ENCODE measurements around the gene SOX13. TPM values are rescaled to one million over a fixed set of nuclear protein-coding genes. Genes with fewer than 3 reads are reported as not detected.

The SOX13 gene
- total and polyA plus RNA-seq, 9 of the 15 experiments (the other 6 are each of a cell fraction or from before 2014, with no cell fraction given), result 0.03 to 0.35 (median 0.06) TPM; not detected in 5

GRCh38 chr1:204073837-204074273 lies 940 bp downstream of the SOX13 start:
- H3K79me2 ChIP-seq (ENCODE audit: control insufficient read depth, insufficient read depth, low read length), result no peaks in the 10 kb centered on the region
- no peak overlapping the region for H2AFZ ChIP-seq (ENCODE audit: low read depth, low read length)
- intact Hi-C loops (cut with micrococcal nuclease), result no loop called here
- H3K27me3 ChIP-seq (ENCODE audit: control insufficient read depth in 2 of 2, insufficient read depth in 2 of 2, low read length in 2 of 2), result peaks cover 22 to 79% of the 10 kb centered on the region in 2 experiments; a peak in 4 of 5 replicates
- ATAC-seq, result no peak
- H3K4me3 ChIP-seq, result no peak overlapping the region
- ChIA-PET POLR2A (interaction anchor here (1.1 kb wide), 1 partner anchor 28 kb away, joined by 3 read pairs; no protein-coding TSS in a partner anchor), CTCF (ENCODE audit: low intra/inter-chr PET ratio) (no interaction called here)
- DNase-seq (ENCODE audit: extremely low read depth in 1 of 4, low spot score in 3 of 4), result no peak
- H3K9ac ChIP-seq (ENCODE audit: insufficient read depth in 1 of 2, low read depth in 2 of 2, low read length in 2 of 2), result no peak overlapping the region; a peak in 1 of 4 replicates
- H3K9me3 ChIP-seq (replicated peaks; ENCODE audit: control insufficient read depth, insufficient read depth, low read depth, low read length), result no peaks in the 10 kb centered on the region
- FAIRE-seq, result no peak
- in situ Hi-C loops (cut with MboI), result no loop called here
- H3K36me3 ChIP-seq (ENCODE audit: control insufficient read depth, insufficient read depth, low read length), result no peaks in the 10 kb centered on the region
- WGBS (ENCODE audit: insufficient coverage, low coverage, missing lambda C conversion rate), result 60% methylated on average over 28 of the region's 39 CpGs
- no peak overlapping the region for H3K4me2 ChIP-seq (ENCODE audit: insufficient read depth, low read length)
- H4K20me1 ChIP-seq (replicated peaks; ENCODE audit: control insufficient read depth, insufficient read depth, low read length), result peaks cover 6% of the 10 kb centered on the region; the same call in 1 of the 2 replicates
- no TSS peak for BruUV-seq (replicated peaks)
- no peak overlapping the region for H3K27ac ChIP-seq (ENCODE audit: extremely low read depth, low read depth, low read length)
- H3K9me1 ChIP-seq (ENCODE audit: control insufficient read depth, insufficient read depth, low read length), result no peaks in the 10 kb centered on the region
- peaks cover 0 to 23% of the 10 kb centered on the region in 2 experiments; a peak in 2 of 5 replicates for H3K4me1 ChIP-seq (replicated peaks in 1 of 2; ENCODE audit: control insufficient read depth in 2 of 2, insufficient read depth in 2 of 2, low read length in 2 of 2)
- TF ChIP-seq ARID3A (IDR thresholded peaks at IDR 0.05; ENCODE audit: borderline replicate concordance, low read depth, low read length) (no peak), ZNF592 (IDR thresholded peaks at IDR 0.05) (no peak), ETV5 (CRISPR knock-in tag; IDR thresholded peaks at IDR 0.05; ENCODE audit: low read depth) (no peak), PHTF2 (CRISPR knock-in tag; IDR thresholded peaks at IDR 0.05) (no peak), NKRF (IDR thresholded peaks at IDR 0.05; ENCODE audit: borderline replicate concordance) (no peak), TSHZ1 (CRISPR knock-in tag; IDR thresholded peaks at IDR 0.05) (no peak), USF2 (CRISPR knock-in tag; IDR thresholded peaks at IDR 0.05) (no peak), STAG1 (CRISPR knock-in tag; IDR thresholded peaks at IDR 0.05; ENCODE audit: borderline replicate concordance) (no peak), ZNF76 (CRISPR knock-in tag; IDR thresholded peaks at IDR 0.05; ENCODE audit: borderline replicate concordance) (no peak)
